GF-D8 (cell line): ENCODE measurements around the gene CYB5A.
"Not testable (repeated sequence)": the region's sequence is repeated elsewhere in the genome, so short reads cannot be mapped to it uniquely, and the experiment has no call there.

Experiments
- DNase-seq: peaks from one replicate; lab custom pipeline; 2025; lab: John Stamatoyannopoulos, UW

The CYB5A gene

DNA sequence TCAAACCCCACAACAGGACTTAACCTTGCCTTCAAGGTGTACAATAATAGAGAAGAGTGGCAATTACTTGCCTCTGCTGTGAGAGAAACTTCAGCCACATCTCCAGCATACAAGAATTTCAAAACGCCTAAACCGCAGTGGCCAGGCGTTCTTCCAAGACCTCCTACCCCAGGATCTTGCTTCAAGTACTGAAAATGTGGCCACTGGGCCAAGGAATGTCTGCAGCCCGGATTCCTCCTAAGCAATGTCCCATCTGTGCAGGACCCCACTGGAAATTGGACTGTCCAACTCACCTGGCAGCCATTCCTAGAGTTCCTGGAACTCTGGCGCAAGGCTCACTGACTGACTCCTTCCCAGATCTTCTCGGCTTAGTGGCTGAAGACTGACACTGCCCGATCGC is 2.8 kb upstream of the CYB5A start:
- no peak for DNase-seq

DNA sequence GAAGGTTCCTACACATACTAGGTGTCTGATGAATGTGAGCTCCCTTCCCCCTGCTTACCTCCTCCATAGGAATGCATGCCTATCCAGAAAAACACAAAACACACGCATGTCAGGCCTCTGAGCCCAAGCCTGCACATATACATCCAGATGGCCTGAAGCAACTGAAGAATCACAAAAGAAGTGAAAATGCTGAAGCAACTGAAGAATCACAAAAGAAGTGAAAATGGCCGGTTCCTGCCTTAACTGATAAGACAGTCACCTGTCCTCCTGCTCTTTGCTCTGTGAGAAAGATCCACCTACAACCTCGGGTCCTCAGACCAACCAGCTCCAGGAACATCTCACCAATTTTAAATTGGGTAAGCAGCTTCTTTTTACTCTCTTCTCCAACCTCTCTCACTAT is 1.2 kb upstream of the CYB5A start:
- not testable (repeated sequence) for DNase-seq

DNA sequence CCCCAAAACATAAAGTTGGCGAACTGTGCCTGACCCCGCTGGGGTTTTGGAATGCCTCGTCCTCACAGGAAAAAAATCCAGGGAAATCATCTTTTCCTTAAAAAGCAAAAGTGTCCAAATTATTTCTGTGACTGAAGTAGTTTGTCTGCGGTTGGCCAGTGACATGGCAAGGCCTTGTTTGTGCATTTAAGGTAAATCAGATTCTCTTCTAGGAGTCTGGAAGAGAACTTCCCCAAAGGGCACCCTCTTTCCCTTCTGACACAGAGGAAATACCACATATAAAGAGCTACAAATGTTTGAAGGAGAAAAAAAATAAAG is 737 bp upstream of the CYB5A start:
- DNase-seq, result peak; percentile 64

DNA sequence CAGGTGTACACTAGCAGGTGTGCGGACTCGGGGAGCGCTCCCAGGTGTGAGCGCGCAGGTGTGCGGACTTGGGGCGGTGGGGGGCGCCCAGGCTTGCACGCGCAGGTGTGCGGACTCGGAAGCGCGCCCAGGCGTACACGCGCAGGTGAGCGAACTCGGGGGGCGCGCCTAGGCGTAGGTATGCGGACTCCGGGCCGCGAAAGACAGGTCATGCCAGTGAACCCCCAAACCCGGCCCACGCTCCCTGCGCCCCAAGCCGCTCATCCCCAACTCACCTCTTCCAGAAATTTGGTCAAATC is 342 bp downstream of the CYB5A start:
- DNase-seq, result no peak

DNA sequence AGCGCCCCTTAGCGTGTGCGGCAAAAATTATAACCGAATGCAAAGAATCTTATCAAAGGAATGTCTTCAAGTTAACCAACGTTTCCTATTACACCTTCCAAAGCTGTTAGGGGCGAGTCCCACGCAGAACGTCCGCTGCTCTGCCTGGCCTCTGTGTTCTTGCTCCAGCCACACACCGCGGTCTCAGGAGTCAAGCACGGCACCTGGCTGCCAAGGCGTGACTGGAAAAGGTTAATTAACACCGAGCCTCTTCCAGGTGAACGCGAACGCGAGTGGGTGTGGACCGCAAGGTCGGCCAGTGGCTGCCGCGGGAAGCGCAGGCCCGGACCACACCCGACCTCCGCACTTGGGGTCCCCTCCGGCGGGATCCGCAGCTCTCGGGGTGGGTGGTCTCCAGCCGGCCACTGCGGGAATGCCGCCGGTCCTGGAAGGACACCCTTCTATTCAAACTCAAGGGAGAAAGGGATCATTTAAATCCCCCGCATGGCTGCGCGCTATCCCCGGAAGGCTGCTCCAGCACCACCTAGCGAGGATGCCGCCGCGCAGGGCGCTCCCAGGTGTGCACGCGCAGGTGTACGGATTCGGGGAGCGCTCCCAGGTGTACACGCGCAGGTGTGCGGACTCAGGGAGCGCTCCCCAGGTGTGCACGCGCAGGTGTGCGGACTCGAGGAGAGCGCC is 830 bp downstream of the CYB5A start:
- DNase-seq, result no peak

DNA sequence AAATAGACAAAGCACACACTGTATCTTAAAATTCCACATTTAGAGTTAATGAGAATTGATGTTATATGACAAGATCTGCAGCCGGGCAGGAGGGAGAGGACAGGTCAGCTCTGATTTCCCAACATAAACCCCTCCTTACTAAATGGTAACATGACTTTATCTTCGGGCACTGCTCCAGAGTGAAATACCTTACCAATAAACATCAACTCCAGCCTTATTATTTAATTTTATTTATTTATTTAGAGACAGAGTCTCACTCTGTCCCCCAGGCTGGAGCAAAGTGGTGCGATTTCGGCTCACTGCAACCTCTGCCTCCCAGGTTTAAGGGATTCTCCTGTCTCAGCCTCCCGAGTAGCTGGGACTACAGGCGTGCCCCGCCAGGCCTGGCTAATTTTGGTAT is 1.7 kb downstream of the CYB5A start:
- no peak for DNase-seq

DNA sequence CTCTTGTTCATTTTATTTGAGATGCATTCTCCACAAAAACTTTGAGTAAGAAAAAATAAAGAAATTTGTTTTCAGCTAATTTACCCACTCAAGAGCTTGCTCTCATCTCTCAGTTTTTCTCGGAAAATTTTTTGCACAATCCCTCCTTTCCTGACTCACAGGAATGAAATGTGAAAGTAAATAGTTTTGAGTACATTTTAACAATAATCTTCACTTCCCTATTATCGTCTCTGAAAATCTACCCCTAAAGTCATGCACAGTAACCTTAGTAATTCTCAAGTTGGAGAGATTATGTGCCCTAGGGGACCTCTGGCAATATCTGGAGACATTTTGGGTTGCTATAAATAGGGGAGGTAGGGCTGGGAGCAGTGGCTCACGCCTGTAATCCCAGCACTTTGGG is 2.6 kb downstream of the CYB5A start:
- no peak for DNase-seq

DNA sequence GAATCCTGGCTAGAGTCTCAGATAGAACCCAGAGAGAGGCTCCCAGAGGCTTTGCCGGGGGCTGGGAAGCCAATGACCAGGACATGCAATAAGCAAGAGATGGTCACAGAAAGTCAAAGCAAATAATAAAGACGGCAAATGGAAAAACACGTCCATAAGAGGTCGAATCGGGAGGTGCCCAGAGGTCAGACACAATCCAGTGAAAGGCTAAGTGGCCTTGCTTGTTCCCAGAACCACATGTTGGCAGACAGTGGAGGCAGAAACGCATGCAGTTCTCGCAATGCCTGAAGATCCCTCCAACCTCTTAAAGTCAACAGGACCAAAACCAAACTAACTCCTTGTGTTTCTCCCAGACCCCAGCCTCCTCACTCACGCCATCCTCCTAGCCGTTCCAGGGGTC is 3.0 kb downstream of the CYB5A start:
- DNase-seq, result no peak

DNA sequence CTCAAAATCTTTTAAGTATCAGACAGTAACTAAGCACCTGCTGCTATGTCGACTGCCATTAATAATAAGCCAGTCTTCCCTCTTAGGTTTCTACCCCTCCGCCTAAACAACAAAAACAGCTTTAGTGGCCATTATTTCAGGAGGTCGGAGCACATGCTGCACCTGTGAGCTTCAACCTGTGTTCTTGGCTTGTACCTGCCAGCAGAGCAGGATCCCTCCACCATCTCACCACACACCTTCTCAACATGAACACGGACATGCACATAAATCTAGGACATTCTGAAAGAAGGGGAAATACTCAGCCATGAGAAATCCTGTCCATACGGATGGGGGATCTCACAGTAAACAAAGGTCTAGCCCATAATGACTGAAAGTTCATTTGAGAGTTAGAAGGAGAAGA is 3.7 kb downstream of the CYB5A start:
- DNase-seq, result no peak

DNA sequence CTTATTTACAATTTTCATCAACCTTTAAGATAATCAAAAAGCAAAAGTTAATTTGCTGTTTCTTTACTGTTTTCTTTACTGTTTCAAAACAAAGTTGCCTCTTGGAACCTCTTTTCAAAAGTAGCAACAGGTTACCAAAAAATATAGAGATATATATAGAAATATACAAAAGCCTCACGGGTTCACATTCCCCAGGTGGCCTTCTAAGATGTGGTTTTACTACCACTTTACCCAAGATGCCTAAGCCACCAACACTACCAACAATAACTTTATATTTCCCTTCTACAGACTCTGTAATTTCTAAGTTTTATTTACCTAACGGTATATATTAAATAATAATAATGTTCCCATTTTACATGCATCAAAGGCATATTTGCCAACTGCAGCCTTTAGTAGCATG is 4.9 kb downstream of the CYB5A start:
- DNase-seq, result no peak

DNA sequence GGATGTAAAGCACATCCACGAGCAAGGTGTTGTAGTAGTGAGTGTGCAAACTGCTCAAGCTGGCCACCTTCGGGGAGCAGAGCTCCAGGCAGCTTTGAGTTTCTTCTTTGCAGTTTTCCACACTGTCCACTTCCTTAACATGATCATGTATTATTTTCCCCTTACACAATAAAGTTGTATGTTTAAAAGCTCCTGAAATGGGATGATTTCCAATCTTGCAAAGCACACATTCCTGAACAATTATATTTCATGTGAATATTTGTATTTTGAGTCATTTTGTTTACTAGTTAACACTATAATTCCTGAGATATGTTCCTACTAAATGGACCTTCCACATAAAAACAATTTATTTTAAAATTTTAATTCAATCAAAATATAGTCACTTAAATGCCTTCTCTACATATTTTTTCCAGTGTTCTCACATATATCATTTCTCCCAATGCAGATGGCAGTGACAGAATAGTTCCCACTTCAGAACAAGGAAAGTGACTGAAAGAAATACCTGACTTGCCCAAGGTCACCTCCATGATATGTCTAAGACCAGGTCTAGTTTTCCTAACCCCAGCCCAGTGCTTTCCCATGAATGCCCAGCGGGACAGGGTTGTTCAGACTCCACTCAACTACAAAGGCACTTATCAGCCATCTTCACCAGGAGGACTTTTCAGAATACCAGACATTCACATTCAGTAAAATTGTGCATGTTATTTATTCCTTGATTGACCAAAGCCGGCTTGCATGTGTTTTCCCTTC is 5.5 kb downstream of the CYB5A start:
- no peak for DNase-seq

DNA sequence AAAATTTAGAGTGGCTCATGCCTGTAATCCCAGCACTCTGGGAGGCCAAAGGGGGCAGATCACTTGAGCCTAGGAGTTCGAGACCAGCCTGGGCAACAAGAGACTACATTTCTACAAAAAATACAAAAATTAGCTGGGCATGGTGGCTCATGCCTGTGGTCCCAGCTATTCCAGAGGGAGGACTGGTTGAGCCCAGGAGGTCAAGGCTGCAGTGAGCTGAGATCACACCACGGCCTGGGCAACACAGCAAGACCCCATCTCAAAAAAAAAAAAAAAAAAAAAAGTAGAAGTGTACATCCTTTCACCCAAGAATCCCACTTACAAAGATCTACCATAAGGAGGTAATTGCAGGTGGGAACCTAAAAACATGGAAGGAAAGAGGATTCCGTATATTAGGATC is 6.2 kb downstream of the CYB5A start:
- not testable (repeated sequence) for DNase-seq

DNA sequence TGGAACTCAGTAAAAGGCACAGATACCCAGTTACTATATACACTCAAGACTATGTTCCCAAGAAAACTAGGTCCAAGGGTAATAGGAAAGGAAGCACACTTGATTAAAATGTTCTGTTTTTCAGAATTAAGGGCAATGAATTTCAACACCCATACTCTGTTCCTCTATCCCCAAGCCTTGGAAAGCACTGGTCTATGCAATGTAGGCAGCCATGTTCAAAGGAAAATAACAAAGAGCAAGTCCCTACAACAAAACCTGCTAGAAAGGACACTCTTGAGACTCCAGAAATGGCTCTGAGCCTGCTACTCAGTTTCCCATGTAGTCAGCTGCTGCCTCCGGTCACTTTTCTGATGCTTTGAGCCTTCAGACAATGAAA is 6.8 kb downstream of the CYB5A start:
- no peak for DNase-seq

DNA sequence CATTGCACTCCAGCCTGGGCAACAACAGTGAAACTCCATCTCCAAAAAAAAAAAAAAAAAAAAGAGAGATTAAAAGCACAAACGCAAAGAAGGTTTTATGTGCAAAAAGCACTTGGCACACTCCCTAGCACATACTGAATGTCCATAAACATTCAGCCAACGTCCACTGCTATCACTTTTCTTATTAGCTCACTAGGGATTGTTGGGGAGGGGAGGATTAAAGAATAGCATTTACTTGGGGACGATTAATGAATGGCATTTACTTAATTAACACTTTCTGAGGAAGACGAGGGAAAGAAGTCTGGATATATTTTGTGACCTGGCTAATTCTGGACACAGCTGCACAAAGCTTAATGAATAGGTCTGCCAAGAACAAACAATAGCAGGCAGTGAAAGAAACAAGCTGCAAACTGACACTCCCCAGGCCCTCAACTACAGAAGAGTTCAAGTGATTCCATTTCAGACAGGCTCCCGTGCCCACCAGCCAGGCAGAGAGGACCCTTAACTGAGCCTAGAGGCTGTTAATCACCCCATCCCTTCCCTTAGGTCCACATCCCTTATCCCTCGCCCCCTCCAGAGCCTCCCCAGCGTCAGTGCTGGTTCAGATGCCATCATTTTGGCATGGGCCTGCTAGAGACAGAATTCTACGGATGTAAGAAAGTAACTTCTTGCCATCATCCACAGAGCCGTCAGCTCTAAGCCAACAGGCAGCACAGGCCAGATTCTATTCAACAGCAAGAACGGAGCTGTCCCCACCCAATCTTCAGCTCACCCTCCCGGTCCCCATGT is 7.4 kb downstream of the CYB5A start:
- DNase-seq, result no peak

DNA sequence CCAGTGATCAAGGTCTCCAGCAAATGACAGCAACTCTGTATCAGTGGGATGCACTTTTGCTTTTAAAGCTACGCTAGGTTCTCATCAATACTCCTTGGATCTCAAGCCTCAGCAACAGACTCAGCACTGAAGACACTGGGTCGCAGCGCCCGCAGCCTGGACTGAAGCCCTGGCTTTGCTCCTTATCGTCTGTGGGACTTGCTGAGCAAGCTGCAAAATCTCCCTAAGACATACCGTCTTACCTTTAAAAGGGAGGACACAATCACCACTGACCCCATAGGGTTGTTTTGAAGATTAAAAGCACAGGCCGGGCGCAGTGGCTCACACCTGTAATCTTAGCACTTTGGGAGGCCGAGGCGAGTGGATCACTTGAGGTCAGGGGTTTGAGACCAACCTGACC is 8.1 kb downstream of the CYB5A start:
- DNase-seq, result no peak

DNA sequence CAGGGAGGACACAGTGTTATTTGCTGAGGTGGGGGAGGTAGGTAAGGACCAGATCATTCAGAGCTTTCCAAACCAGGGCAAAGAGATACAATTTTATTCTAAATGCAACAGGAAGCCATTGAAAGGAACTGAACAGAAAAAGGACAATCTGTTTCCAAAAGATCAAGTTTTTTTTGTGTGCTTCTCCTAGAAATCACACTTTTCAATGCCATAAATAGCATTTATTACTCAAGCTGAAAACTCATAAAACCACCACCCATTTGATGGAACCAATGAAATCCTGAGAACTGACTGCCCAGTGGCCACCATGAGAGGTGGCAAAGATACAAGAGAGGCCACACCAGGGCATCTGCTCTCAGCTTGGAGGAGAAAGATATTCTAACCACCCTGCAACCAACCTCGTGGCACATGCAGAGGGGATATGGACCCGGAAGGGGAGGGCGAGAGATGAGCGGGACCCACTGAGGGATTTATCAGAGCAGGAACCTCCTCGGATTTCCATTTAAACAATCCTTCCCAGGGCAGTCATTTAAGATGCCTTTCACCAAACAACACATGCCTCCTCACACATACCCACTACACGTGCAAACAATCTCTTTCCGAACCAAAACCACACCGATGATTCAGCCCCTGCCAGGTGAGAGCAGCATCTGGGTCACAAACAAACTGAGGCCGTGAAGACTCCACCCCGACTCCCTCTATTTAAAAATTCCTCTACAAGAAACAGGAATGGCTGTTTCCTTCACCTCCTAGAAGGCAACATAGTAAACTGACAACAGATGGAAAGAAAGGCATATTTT is 8.8 kb downstream of the CYB5A start:
- no peak for DNase-seq

DNA sequence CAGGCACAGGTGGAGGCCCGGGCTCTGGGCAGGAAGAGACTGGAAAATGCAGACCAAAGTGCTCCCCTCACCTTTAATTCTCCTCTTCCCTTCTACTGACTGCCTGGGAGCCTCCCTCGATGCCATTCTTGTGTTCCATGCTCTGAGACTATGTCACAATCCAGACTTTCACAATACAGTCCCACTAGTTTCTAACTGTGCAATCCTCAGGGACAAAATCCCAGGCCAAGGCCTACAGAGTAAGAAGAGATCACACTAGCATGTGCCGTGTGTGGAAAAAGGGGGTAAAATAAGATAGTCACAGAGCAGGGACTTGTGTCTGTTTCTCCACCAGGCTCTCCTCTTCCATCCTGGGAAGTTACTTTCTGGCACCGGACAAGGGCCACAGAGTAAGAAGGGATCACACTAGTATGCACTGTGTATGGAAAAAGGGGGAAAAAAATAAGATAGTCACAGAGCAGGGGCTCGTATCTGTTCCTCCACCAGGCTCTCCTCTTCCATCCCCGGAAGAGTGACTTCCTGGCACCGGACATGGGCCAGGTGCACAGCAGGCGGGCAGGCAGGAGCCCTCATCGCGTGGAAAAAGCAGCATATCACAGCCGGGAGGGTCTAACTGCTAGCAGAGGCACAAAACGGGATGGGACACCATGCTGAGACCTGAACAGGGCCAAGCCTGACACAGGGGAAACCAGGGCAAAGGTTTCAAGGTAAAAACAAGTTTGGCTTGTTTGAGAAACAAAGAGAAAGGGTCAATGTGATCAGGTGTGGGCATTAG is 9.6 kb downstream of the CYB5A start:
- peak; percentile 36 for DNase-seq

DNA sequence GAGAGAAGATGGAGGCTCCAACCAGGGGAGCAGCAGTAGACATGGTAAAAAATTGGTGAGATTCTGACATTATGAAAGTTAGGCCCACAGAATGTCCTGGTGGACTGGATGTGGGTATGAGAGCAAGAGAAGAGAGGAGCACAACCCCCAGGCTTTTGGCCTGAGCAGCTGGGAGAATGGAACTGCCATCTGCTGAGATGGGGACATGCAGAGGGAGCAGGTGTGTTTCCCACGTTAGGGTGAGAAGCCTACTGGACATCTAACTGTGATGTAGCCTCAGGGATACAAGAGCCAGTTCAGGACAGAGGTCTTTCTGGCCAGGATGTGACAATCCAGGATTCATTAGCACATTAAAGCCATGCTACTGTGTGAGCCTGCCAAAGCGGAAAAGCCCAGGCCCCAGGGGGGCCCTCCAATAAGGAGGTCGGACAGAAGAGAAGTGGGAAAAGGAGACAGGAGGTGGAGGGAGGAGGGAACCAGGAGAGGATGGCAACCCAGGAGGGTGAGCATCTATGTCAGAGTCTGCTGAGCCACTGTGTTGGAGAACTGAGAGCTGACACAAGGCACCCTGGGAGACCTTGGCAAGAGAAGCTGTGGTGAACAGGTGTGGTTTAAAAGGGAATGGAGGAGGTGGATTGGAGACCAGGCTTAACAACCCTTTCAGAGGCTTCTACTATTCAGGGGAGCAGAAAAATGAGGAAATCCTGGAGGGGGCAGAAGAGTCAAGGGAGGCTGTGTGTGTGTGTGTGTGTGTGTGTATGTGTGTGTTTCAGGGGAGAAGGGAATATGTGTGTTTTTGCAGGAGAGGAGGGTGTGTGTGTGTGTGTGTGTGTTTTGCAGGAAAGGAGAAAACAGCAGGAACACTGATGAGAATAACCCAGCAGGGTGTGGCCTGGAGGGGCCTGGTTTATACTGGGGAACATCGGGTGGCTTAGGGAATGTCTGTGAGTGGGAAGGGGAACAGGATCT is 10.5 kb downstream of the CYB5A start:
- DNase-seq, result no peak

DNA sequence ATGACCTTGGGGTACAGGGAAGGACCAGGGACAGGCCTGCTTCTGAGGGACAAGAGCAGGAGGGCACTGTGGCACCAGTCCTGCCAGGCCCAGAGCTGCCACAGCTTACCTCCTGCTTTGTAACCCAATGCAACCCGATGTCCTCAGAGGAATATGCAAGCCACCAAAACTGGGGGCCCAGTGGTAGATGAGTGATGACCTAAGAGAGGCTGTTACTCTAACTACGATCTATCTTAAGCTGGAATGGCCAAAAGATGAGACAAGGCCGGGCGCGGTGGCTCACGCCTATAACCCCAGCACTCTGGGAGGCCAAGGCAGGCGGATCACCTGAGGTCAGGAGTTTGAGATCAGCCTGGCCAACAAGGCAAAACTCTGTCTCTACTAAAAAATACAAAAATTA is 12.8 kb downstream of the CYB5A start:
- DNase-seq, result no peak

DNA sequence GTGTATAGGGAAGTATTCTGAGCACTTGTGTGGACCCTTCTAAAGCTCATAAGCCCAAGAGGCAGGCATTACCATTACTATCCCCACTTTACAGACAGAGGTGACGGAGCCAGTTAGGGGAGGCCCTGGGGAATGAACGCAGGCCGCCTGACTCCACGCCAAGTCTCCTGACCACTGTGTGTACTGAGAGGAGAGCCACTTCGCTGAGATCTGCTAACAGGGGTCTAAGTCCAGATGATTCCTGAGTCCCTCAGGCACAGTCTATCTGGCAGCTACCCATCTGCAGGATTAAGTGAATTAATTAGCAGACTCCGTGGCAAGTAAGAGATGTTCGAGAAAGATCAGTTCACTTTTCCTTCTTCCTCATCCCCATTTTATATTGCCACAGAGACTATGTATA is 13.7 kb downstream of the CYB5A start:
- no peak for DNase-seq

DNA sequence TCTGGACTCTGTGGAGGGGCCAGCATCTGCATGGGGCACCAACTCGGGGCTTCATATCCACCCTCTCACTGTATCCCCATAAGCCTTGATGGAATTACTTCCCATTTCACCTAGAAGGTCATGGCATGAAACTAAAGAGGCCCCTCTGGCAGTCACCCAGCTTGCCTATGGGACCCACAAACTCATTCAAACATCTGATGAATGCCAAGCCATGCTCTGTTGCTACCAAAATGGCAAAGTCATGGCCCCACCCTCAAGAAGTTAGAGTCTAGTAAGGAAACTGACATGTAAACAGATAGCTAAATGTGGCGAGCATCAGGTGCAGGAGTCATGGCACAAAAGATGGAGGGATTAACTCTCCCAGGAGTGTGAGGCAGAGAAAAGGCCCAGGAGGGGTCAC is 14.5 kb downstream of the CYB5A start:
- no peak for DNase-seq
